PC-3 (cell line): ENCODE data around the gene DBF4B. TPM values are rescaled to one million over a fixed set of nuclear protein-coding genes. Genes with fewer than 3 reads are reported as not detected.

ENCODE experiments used
- ATAC-seq: fragments of 200-7000 bp; cut with Tn5 transposase; 2 replicates; pipeline ENCODE4 v1.9.1; 2020; ENCODE audit warnings: mild to moderate bottlenecking, moderate library complexity
- BruUV-seq: library from RNA; stranded (reverse); fragments of 400-500 nt; replicated peaks from 2 replicates; lab custom pipeline; 2021; lab: Mats Ljungman, UMichigan
- CTCF ChIA-PET: fragments of 300-600 bp; sonication (Branson Sonifier 250); formaldehyde crosslinking; loops from one replicate; lab custom pipeline; 2022; ENCODE audit warnings: antibody characterized with exemption; lab: Charles Lee
- POLR2A ChIA-PET: fragments of 300-600 bp; sonication (Branson Sonifier 250); formaldehyde crosslinking; loops from one replicate; lab custom pipeline; 2022; ENCODE audit warnings: antibody characterized with exemption; ENCODE audit not compliant: unreplicated experiment; lab: Charles Lee
- DNase-seq: peaks from one replicate; pipeline ENCODE4 v3.0.0-alpha.2; 2015
- H2AFZ ChIP-seq: fragments of 300-600 bp; sonication (generic); 2 replicates; pipeline ENCODE4 v1.6.0; 2016; ENCODE audit warnings: antibody characterized with exemption, low read length
- H3F3A ChIP-seq: fragments of 300-600 bp; sonication (generic); one replicate; pipeline ENCODE4 v1.6.0; 2017; ENCODE audit warnings: antibody characterized with exemption, low read length, control low read depth, mild to moderate bottlenecking; ENCODE audit not compliant: unreplicated experiment
- H3K27ac ChIP-seq: fragments of 300-600 bp; sonication (generic); 2 replicates; pipeline ENCODE4 v1.5.1; 2016; ENCODE audit warnings: mild to moderate bottlenecking, low read length
- H3K27me3 ChIP-seq: fragments of 300-600 bp; sonication (generic); 2 replicates; pipeline ENCODE4 v1.6.1; 2016; ENCODE audit warnings: low read length, mixed read lengths
- H3K36me3 ChIP-seq: fragments of 300-600 bp; sonication (generic); 2 replicates; pipeline ENCODE4 v1.6.1; 2016; ENCODE audit warnings: low read depth, mixed run types, low read length, mixed read lengths
- H3K4me1 ChIP-seq: fragments of 300-600 bp; sonication (generic); 2 replicates; pipeline ENCODE4 v1.5.1; 2016; ENCODE audit warnings: low read length; ENCODE audit not compliant: insufficient read depth
- H3K4me2 ChIP-seq: fragments of 300-600 bp; sonication (generic); 2 replicates; pipeline ENCODE4 v1.6.0; 2016; ENCODE audit warnings: low read length
- H3K4me3 ChIP-seq: fragments of 300-600 bp; sonication (generic); 2 replicates; pipeline ENCODE4 v1.5.1; 2016; ENCODE audit warnings: mild to moderate bottlenecking, low read length, mixed read lengths
- H3K79me2 ChIP-seq: fragments of 300-600 bp; sonication (generic); 2 replicates; pipeline ENCODE4 v1.6.1; 2017; ENCODE audit warnings: low read length, mixed read lengths
- H3K9ac ChIP-seq: fragments of 300-600 bp; sonication (generic); 2 replicates; pipeline ENCODE4 v1.6.0; 2016; ENCODE audit warnings: mild to moderate bottlenecking, low read length
- H3K9me2 ChIP-seq: fragments of 300-600 bp; sonication (generic); replicated peaks from 2 replicates; pipeline ENCODE4 v1.6.1; 2016; ENCODE audit warnings: mixed run types, low read length, mixed read lengths
- H3K9me3 ChIP-seq: fragments of 300-600 bp; sonication (generic); 2 replicates; pipeline ENCODE4 v1.6.1; 2016; ENCODE audit warnings: low read length, mixed read lengths
- H4K20me1 ChIP-seq: fragments of 300-600 bp; sonication (generic); 2 replicates; pipeline ENCODE4 v1.6.1; 2016; ENCODE audit warnings: low read length, mixed read lengths
- EZH2 ChIP-seq: fragments of 300-600 bp; sonication (generic); IDR thresholded peaks from one replicate; pipeline ENCODE4 v1.6.1; 2017; ENCODE audit warnings: antibody characterized with exemption, mild to moderate bottlenecking, low read length; ENCODE audit not compliant: unreplicated experiment
- EZH2phosphoT487 ChIP-seq: fragments of 300-600 bp; sonication (generic); IDR thresholded peaks from 2 replicates; pipeline ENCODE4 v1.6.1; 2018; ENCODE audit warnings: mild to moderate bottlenecking, antibody characterized with exemption, low read length, borderline replicate concordance
- intact Hi-C: fragments of 100-400 bp; cut with micrococcal nuclease; formaldehyde crosslinking; loops from 2 replicates; pipeline ENCODE4 v1.9.0; 2023
- total RNA-seq: library from RNA; depleted of rRNA; stranded (reverse); fragments of >200 nt; gene quantifications from 2 replicates; pipeline ENCODE4 v1.2.3, GENCODE V29; 2014
- TF ChIP-seq, protein P1 (sequence below): fragments of 300-600 bp; sonication (generic); conservative IDR thresholded peaks from 2 replicates; pipeline ENCODE4 v1.5.1; 2017; ENCODE audit warnings: antibody characterized with exemption, low read depth, mild to moderate bottlenecking, low read length

Gene DBF4B
- total RNA-seq, 1 experiment from 2014 or later, result 17.9 TPM

DNA sequence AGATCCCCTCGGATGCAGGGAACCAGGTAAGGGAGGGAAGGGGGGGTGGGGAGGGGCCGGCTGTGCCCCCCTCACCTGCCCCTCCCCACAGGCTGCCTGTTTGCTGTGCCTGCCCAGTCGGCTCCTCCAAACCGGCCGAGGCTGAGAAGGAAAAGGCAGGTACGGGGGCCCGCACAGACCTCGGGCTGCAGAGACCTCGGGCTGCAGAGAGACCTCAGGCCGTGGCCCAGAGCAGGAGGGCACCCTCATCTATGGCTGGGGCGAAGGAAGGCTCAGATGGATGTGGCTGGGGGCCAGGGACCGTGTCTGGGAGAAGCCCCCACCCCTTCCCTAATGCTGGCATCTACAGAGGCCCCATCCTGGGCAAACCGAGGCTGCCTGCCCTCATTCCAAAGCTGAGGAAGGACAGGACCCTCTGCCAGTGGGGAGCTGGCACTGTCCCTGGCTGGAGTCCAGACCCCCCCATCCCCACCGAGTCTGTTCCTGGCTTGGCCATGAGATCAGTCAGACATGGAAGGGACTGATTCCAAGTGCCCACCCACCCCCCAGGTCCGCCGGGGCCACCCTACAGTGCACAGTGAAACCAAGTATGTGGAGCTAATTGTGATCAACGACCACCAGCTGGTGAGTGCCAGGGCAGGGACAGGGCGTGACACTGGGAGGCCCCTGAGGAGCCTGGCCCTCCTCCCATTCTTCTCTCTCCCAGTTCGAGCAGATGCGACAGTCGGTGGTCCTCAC is 64.0 kb downstream of the DBF4B start:
- intact Hi-C loops, result no loop called here
- Histone ChIP-seq H3K79me2 (no peaks in the 10 kb centered on the region), H3K27ac (no peak overlapping the region), H3K36me3 (no peaks in the 10 kb centered on the region), H2AFZ (no peak overlapping the region), H3K4me1 (peaks cover 12% of the 10 kb centered on the region), H3K27me3 (no peaks in the 10 kb centered on the region), H3K4me3 (no peak overlapping the region), H3K9me3 (no peaks in the 10 kb centered on the region), H3F3A (no peaks in the 10 kb centered on the region), H4K20me1 (no peaks in the 10 kb centered on the region), H3K4me2 (no peak overlapping the region), H3K9me2 (no peaks in the 10 kb centered on the region), H3K9ac (no peak overlapping the region)
- ATAC-seq, result no peak
- TF ChIP-seq EZH2 (no peak), EZH2phosphoT487 (no peak)
- TF ChIP-seq, protein P1, sequence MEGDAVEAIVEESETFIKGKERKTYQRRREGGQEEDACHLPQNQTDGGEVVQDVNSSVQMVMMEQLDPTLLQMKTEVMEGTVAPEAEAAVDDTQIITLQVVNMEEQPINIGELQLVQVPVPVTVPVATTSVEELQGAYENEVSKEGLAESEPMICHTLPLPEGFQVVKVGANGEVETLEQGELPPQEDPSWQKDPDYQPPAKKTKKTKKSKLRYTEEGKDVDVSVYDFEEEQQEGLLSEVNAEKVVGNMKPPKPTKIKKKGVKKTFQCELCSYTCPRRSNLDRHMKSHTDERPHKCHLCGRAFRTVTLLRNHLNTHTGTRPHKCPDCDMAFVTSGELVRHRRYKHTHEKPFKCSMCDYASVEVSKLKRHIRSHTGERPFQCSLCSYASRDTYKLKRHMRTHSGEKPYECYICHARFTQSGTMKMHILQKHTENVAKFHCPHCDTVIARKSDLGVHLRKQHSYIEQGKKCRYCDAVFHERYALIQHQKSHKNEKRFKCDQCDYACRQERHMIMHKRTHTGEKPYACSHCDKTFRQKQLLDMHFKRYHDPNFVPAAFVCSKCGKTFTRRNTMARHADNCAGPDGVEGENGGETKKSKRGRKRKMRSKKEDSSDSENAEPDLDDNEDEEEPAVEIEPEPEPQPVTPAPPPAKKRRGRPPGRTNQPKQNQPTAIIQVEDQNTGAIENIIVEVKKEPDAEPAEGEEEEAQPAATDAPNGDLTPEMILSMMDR, result no peak
- no peak for DNase-seq
- POLR2A ChIA-PET, result interaction anchor here (0.6 kb wide), 1 partner anchor 769 kb away, joined by 5 read pairs; no protein-coding TSS in a partner anchor
- CTCF ChIA-PET, result no interaction called here
- BruUV-seq, result no TSS peak

GRCh38 chr17:44773140-44773539 is 64.7 kb downstream of the DBF4B start:
- BruUV-seq, result no TSS peak
- H3K9me3 ChIP-seq, result no peaks in the 10 kb centered on the region
- ChIA-PET POLR2A (interaction anchor here (0.6 kb wide), 1 partner anchor 770 kb away, joined by 5 read pairs; no protein-coding TSS in a partner anchor), CTCF (no interaction called here)
- no peaks in the 10 kb centered on the region for H3F3A ChIP-seq
- H3K27ac ChIP-seq, result no peak overlapping the region
- no peaks in the 10 kb centered on the region for H3K9me2 ChIP-seq
- no peaks in the 10 kb centered on the region for H3K36me3 ChIP-seq
- H3K4me1 ChIP-seq, result peaks cover 12% of the 10 kb centered on the region
- no peak overlapping the region for H2AFZ ChIP-seq
- H3K79me2 ChIP-seq, result no peaks in the 10 kb centered on the region
- no peaks in the 10 kb centered on the region for H4K20me1 ChIP-seq
- DNase-seq (no peak), ATAC-seq (no peak)
- no peak overlapping the region for H3K9ac ChIP-seq
- TF ChIP-seq EZH2phosphoT487 (no peak), EZH2 (no peak)
- TF ChIP-seq, protein P1, result no peak
- no peak overlapping the region for H3K4me2 ChIP-seq
- H3K4me3 ChIP-seq, result no peak overlapping the region
- intact Hi-C loops, result no loop called here
- no peaks in the 10 kb centered on the region for H3K27me3 ChIP-seq
